GM10266 (cell line): ENCODE measurements around the gene DDX4.
A peak's percentile ranks its signal among the peaks of the same experiment; 100 is the strongest.
"Not testable (repeated sequence)": the region's sequence is repeated elsewhere in the genome, so short reads cannot be mapped to it uniquely, and the experiment has no call there.

Experiments used
- DNase-seq: peaks from one replicate; pipeline ENCODE4 v3.0.0; 2012; ENCODE audit errors: extremely low spot score
- TF ChIP-seq, protein P1 (sequence below): IDR thresholded peaks from 2 replicates; pipeline ENCODE4 v1.5.1; 2012; ENCODE audit warnings: mild to moderate bottlenecking, low read depth; ENCODE audit not compliant: control insufficient read depth, insufficient read depth; ENCODE audit errors: missing control alignments

DDX4 gene

DNA sequence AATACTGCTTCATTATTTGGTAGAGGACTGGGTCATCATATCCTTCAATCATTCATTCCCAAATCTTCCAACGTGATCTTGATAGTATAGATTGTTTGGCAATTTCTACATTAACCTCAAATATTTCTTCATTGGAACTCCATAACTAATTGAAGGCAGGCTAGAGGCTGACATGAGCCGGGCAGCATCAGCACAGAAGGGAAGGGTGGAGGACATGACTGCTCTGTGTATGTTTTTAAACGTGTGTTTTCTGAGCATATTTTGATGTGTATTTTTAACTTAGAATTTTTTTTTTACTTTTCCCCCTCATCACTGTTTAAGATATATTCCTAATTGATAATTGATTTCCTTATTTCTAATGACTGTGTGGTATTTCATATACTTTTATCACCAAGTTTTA is 12.6 kb downstream of the DDX4 start:
- TF ChIP-seq, protein P1, sequence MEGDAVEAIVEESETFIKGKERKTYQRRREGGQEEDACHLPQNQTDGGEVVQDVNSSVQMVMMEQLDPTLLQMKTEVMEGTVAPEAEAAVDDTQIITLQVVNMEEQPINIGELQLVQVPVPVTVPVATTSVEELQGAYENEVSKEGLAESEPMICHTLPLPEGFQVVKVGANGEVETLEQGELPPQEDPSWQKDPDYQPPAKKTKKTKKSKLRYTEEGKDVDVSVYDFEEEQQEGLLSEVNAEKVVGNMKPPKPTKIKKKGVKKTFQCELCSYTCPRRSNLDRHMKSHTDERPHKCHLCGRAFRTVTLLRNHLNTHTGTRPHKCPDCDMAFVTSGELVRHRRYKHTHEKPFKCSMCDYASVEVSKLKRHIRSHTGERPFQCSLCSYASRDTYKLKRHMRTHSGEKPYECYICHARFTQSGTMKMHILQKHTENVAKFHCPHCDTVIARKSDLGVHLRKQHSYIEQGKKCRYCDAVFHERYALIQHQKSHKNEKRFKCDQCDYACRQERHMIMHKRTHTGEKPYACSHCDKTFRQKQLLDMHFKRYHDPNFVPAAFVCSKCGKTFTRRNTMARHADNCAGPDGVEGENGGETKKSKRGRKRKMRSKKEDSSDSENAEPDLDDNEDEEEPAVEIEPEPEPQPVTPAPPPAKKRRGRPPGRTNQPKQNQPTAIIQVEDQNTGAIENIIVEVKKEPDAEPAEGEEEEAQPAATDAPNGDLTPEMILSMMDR = no peak
- no peak for DNase-seq

DNA sequence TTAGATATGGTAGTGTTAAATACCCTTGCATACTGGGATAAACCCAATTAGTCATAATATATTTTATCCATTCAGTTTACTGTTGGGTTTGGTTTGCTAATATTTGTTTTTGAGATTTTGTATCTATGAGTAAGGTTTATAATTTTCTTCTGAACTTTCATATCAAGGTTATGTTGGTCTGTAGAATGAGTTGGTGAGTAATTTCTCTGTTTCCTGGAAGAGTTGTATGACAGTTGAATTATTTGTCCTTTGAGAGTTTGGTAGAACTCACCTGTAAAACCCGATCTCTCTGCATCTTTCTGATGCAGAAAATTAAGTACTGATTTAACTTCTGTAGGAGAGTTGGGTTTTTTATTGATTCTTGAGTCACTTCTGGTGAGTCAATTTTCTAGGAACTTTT is 20.4 kb downstream of the DDX4 start:
- no peak for DNase-seq
- TF ChIP-seq, protein P1 = no peak

DNA sequence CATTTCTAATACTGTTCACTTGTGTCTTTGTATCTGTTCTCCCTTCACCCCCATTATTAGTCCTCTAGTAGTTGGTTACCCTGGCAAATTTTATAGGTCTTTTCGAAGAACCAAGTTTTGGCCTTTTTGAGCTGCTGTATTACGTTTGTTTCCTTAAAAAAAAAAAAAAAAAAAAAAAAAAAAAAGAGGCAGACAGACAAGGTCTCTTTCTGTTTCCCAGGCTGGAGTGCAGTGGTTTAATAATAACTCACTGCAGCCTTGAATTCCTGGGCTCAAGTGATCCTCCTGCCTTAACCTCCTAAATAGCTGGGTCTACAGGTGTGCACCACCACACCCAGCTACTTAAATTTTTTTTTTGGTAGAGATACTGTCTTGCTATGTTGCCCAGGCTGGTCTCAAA is 20.9 kb downstream of the DDX4 start:
- no peak for DNase-seq
- TF ChIP-seq, protein P1 = no peak

DNA sequence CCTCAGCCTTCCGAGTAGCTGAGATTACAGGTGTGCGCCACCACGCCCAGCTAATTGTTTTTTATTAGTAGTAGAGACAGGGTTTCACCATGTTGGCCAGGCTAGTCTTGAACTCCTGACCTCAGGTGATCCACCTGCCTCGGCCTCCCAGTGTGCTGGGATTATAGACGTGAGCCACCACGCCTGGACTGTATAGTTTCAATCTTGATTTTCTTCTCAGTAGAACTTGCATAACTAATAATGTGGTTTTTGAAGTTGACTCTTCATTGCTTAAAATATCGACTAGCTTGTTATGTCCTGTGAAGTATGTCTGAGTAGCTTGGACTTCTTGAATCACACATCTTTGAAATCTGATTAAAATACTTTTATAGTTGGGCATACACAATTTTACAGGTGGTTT is 23.9 kb downstream of the DDX4 start:
- not testable (repeated sequence) for DNase-seq

DNA sequence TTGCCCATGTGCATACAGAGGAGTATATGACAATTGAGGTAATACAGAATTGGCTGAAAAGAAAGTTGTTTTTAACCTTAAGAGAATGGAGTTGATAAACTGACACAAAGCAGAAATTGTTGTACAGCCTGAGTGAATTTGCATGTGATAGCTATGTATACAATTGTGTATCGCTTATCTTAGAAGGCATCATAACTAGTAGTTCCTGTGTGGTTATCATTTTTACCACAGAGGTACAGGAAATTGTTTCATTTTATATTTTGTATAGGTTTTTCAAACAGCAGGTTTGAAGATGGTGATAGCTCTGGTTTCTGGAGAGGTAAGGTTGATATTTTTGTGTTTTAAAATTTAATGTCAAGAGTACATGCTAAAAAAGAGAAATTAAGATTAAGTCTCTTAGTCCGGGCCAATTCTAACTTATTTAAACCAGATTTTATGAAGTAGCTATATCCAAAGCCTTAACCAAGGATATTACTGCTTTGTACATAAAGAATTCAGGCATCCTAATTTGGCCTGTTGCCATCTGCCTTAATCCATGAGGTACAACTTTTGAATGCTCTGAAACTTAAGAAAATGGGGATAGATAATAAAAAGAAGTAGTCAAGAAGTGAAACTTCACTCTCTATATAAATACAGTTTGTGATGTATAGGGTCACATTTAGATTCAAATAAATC is 26.0 kb downstream of the DDX4 start:
- no peak for DNase-seq
- TF ChIP-seq, protein P1 = no peak

DNA sequence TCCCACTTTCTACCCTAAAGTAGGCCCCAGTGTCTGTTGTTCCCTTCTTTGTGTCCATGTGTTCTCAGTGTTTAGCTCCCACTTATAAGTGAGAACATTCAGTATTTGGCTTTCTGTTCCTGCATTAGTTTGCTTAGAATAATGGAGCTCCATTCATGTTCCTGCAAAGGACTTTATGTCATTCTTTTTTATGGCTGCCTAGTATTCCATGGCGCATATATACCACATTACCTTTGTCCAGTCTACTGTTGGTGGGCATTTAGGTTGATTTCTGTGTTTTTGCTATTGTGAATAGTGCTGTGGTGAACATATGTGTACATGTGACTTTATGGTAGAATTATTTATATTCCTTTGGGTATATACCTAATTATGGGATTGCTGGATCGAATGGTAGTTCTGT is 30.4 kb downstream of the DDX4 start:
- TF ChIP-seq, protein P1 = no peak
- DNase-seq = no peak

DNA sequence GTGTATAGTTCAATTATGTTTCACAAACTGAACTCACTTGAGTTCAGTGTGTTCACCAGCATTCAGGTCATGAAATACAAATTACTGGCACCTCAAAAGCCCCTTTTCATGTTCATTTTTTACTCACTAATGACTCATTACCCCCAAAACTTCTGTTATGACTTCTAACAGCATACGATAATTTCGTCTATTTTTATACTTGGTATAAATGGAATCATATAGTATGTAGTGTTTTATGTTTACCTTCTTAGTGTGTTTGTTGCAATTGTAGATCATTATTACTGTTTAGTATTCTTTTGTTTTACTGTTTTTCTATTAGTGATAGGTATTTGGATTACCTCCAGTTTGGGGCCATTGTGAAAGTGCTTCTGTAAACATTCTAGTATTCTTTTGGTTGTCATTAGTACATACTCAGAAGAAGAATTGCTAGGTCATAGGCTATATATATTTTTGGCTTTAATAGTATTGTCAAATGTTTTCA is 33.4 kb downstream of the DDX4 start:
- DNase-seq = peak; percentile 18

More for the DNA sequence above, 33.4 kb downstream of the DDX4 start:
- TF ChIP-seq, protein P1 = no peak
